Loucy (cell line): ENCODE measurements around the gene KIF2A.
A peak's percentile ranks its signal among the peaks of the same experiment; 100 is the strongest.

Source experiments
- H2AFZ ChIP-seq: fragments of 200-600 bp; sonication (generic); 2 replicates; pipeline ENCODE4 v1.6.0; 2016; ENCODE audit warnings: antibody characterized with exemption, mild to moderate bottlenecking, low read length, moderate library complexity
- H3F3A ChIP-seq: fragments of 200-600 bp; 2 replicates; pipeline ENCODE4 v1.6.0; 2016; ENCODE audit warnings: antibody characterized with exemption, low read depth, mild to moderate bottlenecking
- H3K27me3 ChIP-seq: fragments of 200-600 bp; sonication (generic); 2 replicates; pipeline ENCODE4 v1.6.1; 2014; ENCODE audit warnings: low read length, mild to moderate bottlenecking; ENCODE audit not compliant: insufficient read depth, poor library complexity, severe bottlenecking
- H3K36me3 ChIP-seq: fragments of 200-600 bp; sonication (generic); 2 replicates; pipeline ENCODE4 v1.6.1; 2016; ENCODE audit warnings: low read length; ENCODE audit not compliant: insufficient read depth
- H3K4me1 ChIP-seq: fragments of 200-600 bp; sonication (generic); 2 replicates; pipeline ENCODE4 v1.5.1; 2014; ENCODE audit warnings: low read length, mild to moderate bottlenecking; ENCODE audit not compliant: insufficient read depth, poor library complexity, severe bottlenecking
- H3K4me2 ChIP-seq: fragments of 200-600 bp; sonication (generic); 2 replicates; pipeline ENCODE4 v1.6.0; 2014; ENCODE audit warnings: antibody characterized with exemption, low read length, low read depth, mild to moderate bottlenecking; ENCODE audit not compliant: poor library complexity, severe bottlenecking
- H3K4me3 ChIP-seq: fragments of 200-600 bp; sonication (generic); 2 replicates; pipeline ENCODE4 v1.5.1; 2014; ENCODE audit warnings: low read length, mild to moderate bottlenecking, mixed read lengths; ENCODE audit not compliant: poor library complexity, severe bottlenecking
- H3K79me2 ChIP-seq: fragments of 200-600 bp; sonication (generic); 2 replicates; pipeline ENCODE4 v1.6.1; 2014; ENCODE audit warnings: low read length; ENCODE audit not compliant: insufficient read depth
- H3K9ac ChIP-seq: fragments of 200-600 bp; sonication (generic); 2 replicates; pipeline ENCODE4 v1.6.0; 2014; ENCODE audit warnings: mild to moderate bottlenecking, low read depth, low read length, moderate library complexity; ENCODE audit not compliant: poor library complexity, severe bottlenecking
- H3K9me2 ChIP-seq: fragments of 200-600 bp; sonication (generic); replicated peaks from 2 replicates; pipeline ENCODE4 v1.6.1; 2016; ENCODE audit warnings: low read depth, low read length, mixed read lengths
- H3K9me3 ChIP-seq: fragments of 200-600 bp; sonication (generic); 2 replicates; pipeline ENCODE4 v1.6.1; 2014; ENCODE audit warnings: mild to moderate bottlenecking, antibody characterized with exemption, low read length, low read depth; ENCODE audit not compliant: insufficient read depth
- H4K20me1 ChIP-seq: fragments of 200-600 bp; sonication (generic); 2 replicates; pipeline ENCODE4 v1.6.0; 2014; ENCODE audit warnings: antibody characterized with exemption, low read length, mild to moderate bottlenecking; ENCODE audit not compliant: insufficient read depth, poor library complexity, severe bottlenecking
- CTCF ChIP-seq: fragments of 200-600 bp; sonication (generic); conservative IDR thresholded peaks from 2 replicates; pipeline ENCODE4 v1.5.1; 2014; ENCODE audit warnings: mild to moderate bottlenecking, antibody characterized with exemption, low read length
- EZH2phosphoT487 ChIP-seq: fragments of 200-600 bp; IDR thresholded peaks from 2 replicates; pipeline ENCODE4 v1.6.1; 2018; ENCODE audit warnings: antibody characterized with exemption, mild to moderate bottlenecking, moderate library complexity, borderline replicate concordance

KIF2A gene

DNA sequence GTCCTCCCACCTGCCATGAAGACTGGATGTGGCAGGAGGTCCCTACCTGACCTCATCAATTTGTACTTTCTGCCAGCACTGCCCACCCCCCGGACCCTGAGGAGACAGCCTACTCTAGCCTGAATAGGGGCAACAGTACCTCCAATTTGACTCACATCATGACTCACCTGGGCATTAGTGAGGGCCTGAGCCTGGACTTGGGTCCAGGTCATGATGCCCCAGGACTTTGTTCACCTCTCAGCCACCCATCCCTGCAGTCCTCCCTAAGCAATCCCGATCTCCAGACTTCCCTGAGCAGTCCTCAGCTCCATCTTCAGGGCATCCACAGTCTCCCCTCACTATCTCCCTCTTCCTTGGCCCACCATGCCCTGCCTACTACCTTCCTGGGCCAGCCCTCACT, 28.1 kb downstream of the KIF2A start:
- H3K9ac ChIP-seq: no peak overlapping the region
- no peak overlapping the region for H2AFZ ChIP-seq
- H3K4me1 ChIP-seq: peaks cover 4% of the 10 kb centered on the region
- H3K9me2 ChIP-seq: no peaks in the 10 kb centered on the region
- no peak overlapping the region for H3K4me2 ChIP-seq
- peaks cover 92% of the 10 kb centered on the region for H3K79me2 ChIP-seq
- no peak overlapping the region for H3K4me3 ChIP-seq
- H4K20me1 ChIP-seq: peaks cover 75% of the 10 kb centered on the region
- no peaks in the 10 kb centered on the region for H3F3A ChIP-seq
- no peaks in the 10 kb centered on the region for H3K27me3 ChIP-seq
- H3K9me3 ChIP-seq: no peaks in the 10 kb centered on the region
- TF ChIP-seq EZH2phosphoT487: no peak
- H3K36me3 ChIP-seq: peaks cover 18% of the 10 kb centered on the region; the same call in 1 of the 2 replicates

DNA sequence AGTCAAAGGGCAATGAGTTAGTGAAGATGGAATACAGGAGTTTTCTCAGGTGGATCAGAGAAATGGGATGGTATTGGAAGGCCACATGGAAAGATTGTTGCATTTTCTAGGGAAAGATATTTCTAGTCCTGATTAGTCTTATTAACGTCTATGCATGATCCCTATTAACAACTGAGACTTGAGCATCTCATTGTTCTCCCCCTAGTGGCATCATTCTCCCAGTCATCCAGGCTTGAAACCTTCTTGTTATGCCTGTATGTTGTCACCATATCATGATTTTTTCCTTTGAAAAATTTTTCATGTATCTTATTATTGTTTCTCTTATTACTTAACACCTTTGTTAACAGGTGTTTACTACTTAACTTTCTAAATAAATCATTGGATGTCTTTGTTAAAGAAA, 34.4 kb downstream of the KIF2A start:
- Histone ChIP-seq H3K4me2 (no peak overlapping the region), H3K36me3 (no peaks in the 10 kb centered on the region), H2AFZ (no peak overlapping the region), H3K4me1 (peaks cover 17% of the 10 kb centered on the region), H3K9me3 (no peaks in the 10 kb centered on the region), H3K27me3 (no peaks in the 10 kb centered on the region), H3K9me2 (no peaks in the 10 kb centered on the region), H3K79me2 (peaks cover 85% of the 10 kb centered on the region), H4K20me1 (peaks cover 75% of the 10 kb centered on the region), H3F3A (0 out of 2 replicates have a peak, but pooled peaks cover 6% of the 10 kb centered on the region), H3K9ac (no peak overlapping the region), H3K4me3 (no peak overlapping the region)
- TF ChIP-seq CTCF (peak; percentile 69), EZH2phosphoT487 (no peak)

GRCh38 chr5:62340979-62341378, 35.0 kb downstream of the KIF2A start:
- no peak for TF ChIP-seq CTCF
- no peak for TF ChIP-seq EZH2phosphoT487
- Histone ChIP-seq H4K20me1 (peaks cover 81% of the 10 kb centered on the region), H3K4me1 (peaks cover 17% of the 10 kb centered on the region), H3K9me3 (no peaks in the 10 kb centered on the region), H3F3A (0 out of 2 replicates have a peak, but pooled peaks cover 6% of the 10 kb centered on the region), H2AFZ (no peak overlapping the region), H3K4me2 (no peak overlapping the region), H3K4me3 (no peak overlapping the region), H3K79me2 (peaks cover 84% of the 10 kb centered on the region), H3K9me2 (no peaks in the 10 kb centered on the region), H3K36me3 (no peaks in the 10 kb centered on the region), H3K9ac (no peak overlapping the region), H3K27me3 (no peaks in the 10 kb centered on the region)
